HepG2 (cell line): ENCODE data around the gene FAM168A. TPM values are rescaled to one million over a fixed set of nuclear protein-coding genes. Genes with fewer than 3 reads are reported as not detected.

Experiments used
- ATAC-seq: fragments of 200-7000 bp; cut with Tn5 transposase; 3 replicates; pipeline ENCODE4 v1.9.1; 2020; ENCODE audit warnings: mild to moderate bottlenecking, moderate library complexity
- BruUV-seq: library from RNA; stranded (reverse); fragments of 400-500 nt; replicated peaks from 2 replicates; lab custom pipeline; 2021; lab: Mats Ljungman, UMichigan
- CTCF ChIA-PET: fragments of 300-600 bp; formaldehyde crosslinking; extraction: SDS; loops from one replicate; lab custom pipeline; 2021; ENCODE audit warnings: low total read pairs, inconsistent platforms, low intra/inter-chr PET ratio; lab: Yijun Ruan, JAX
- POLR2A ChIA-PET: fragments of 350-600 bp; sonication (Branson Sonifier 250); formaldehyde crosslinking; loops from one replicate; lab custom pipeline; 2020; ENCODE audit warnings: antibody characterized with exemption, inconsistent platforms; lab: Yijun Ruan, JAX
- DNase-seq: peaks from one replicate; pipeline ENCODE4 v3.0.0-alpha.2; 2015; ENCODE audit warnings: low spot score
- FAIRE-seq: peaks from 3 replicates; lab custom pipeline; 2011; peaks lifted over from hg19 to GRCh38; lab: Jason Lieb, UNC
- H2AFZ ChIP-seq: one replicate; pipeline ENCODE4 v1.6.1; 2011; ENCODE audit warnings: low read length, inconsistent platforms
- H3K27ac ChIP-seq: fragments of 300-600 bp; 3 replicates; pipeline ENCODE4 v1.8.0; 2011; ENCODE audit warnings: mixed run types, mild to moderate bottlenecking, mixed read lengths, low read length, inconsistent platforms; ENCODE audit not compliant: insufficient read depth; ENCODE audit errors: extremely low read length
- H3K27me3 ChIP-seq, 2 experiments: fragments of 200-600 bp in 1 of 2; 2 replicates in 1 of 2; 3 replicates in 1 of 2; pipeline versions ENCODE4 v1.6.0 to v1.8.0; 2011; ENCODE audit warnings: low read length in 2 of 2, mild to moderate bottlenecking in 2 of 2, moderate library complexity in 2 of 2, inconsistent platforms in 1 of 2; ENCODE audit not compliant: insufficient read depth in 2 of 2, control insufficient read depth in 1 of 2
- H3K36me3 ChIP-seq, 2 experiments: fragments of 200-600 bp in 1 of 2; replicated peaks in 1 of 2; 2 replicates in 1 of 2; 3 replicates in 1 of 2; pipeline versions ENCODE4 v1.5.1 to v1.8.0; 2011; ENCODE audit warnings: low read length in 2 of 2, inconsistent platforms in 1 of 2; ENCODE audit not compliant: insufficient read depth in 2 of 2, control insufficient read depth in 1 of 2
- H3K4me1 ChIP-seq: 2 replicates; pipeline ENCODE4 v1.5.1; 2012; ENCODE audit warnings: low read length, inconsistent platforms; ENCODE audit not compliant: insufficient read depth
- H3K4me2 ChIP-seq: 2 replicates; pipeline ENCODE4 v1.6.0; 2011; ENCODE audit warnings: low read depth, low read length, inconsistent platforms
- H3K4me3 ChIP-seq, 3 experiments: fragments of 200-600 bp in 1 of 3; sonication (generic), shearing (Covaris generic) in 1 of 3; replicated peaks in 1 of 3; 2 replicates each; pipeline ENCODE4 v1.5.1; 2011 to 2016; ENCODE audit warnings: low read length in 3 of 3, inconsistent platforms in 2 of 3, low read depth in 2 of 3, mild to moderate bottlenecking in 2 of 3, control low read depth in 1 of 3, mixed read lengths in 1 of 3; ENCODE audit not compliant: insufficient read depth in 1 of 3
- H3K79me2 ChIP-seq: one replicate; pipeline ENCODE4 v1.6.1; 2011; ENCODE audit warnings: low read length, inconsistent platforms; ENCODE audit not compliant: insufficient read depth
- H3K9ac ChIP-seq: 2 replicates; pipeline ENCODE4 v1.6.0; 2011; ENCODE audit warnings: mild to moderate bottlenecking, low read depth, low read length, inconsistent platforms; ENCODE audit not compliant: insufficient read depth
- H3K9me3 ChIP-seq: 2 replicates; pipeline ENCODE4 v1.5.1; 2012; ENCODE audit warnings: mild to moderate bottlenecking, low read length
- H4K20me1 ChIP-seq: 2 replicates; pipeline ENCODE4 v1.6.0; 2011; ENCODE audit warnings: inconsistent platforms, mild to moderate bottlenecking, low read length, moderate library complexity; ENCODE audit not compliant: insufficient read depth
- CENPX ChIP-seq: sonication (generic); formaldehyde crosslinking; IDR thresholded peaks from 2 replicates; pipeline ENCODE4 v1.9.0; 2021; ENCODE audit warnings: mild to moderate bottlenecking, missing genetic modification reagents, moderate library complexity
- HNRNPL ChIP-seq: fragments of 200-400 bp; formaldehyde crosslinking; IDR thresholded peaks from 2 replicates; pipeline ENCODE4 v1.6.1; 2017; ENCODE audit warnings: mild to moderate bottlenecking, low read depth, low read length
- MYC ChIP-seq: sonication (generic); formaldehyde crosslinking; IDR thresholded peaks from 2 replicates; pipeline ENCODE4 v1.9.0; 2021; ENCODE audit warnings: missing genetic modification reagents, borderline replicate concordance
- NCOA5 ChIP-seq: sonication (generic); formaldehyde crosslinking; IDR thresholded peaks from 2 replicates; pipeline ENCODE4 v1.4.0; 2020; ENCODE audit warnings: missing genetic modification reagents
- NFATC3 ChIP-seq: sonication (generic); formaldehyde crosslinking; IDR thresholded peaks from 2 replicates; pipeline ENCODE4 v1.5.1; 2020; ENCODE audit warnings: mild to moderate bottlenecking, missing genetic modification reagents
- NR2F2 ChIP-seq: IDR thresholded peaks from 2 replicates; pipeline ENCODE4 v1.6.1; 2012; ENCODE audit warnings: low read depth, inconsistent platforms, borderline replicate concordance
- SKI ChIP-seq: fragments of 450-650 bp; IDR thresholded peaks from one replicate; pipeline ENCODE4 v1.6.1; 2018; ENCODE audit warnings: mild to moderate bottlenecking; ENCODE audit not compliant: partially characterized antibody
- SMAD3 ChIP-seq: sonication (generic); formaldehyde crosslinking; IDR thresholded peaks from 2 replicates; pipeline ENCODE4 v1.4.0; 2020; ENCODE audit warnings: missing genetic modification reagents
- TFDP2 ChIP-seq: sonication (generic); formaldehyde crosslinking; IDR thresholded peaks from 2 replicates; pipeline ENCODE4 v1.4.0; 2020; ENCODE audit warnings: missing genetic modification reagents
- ZNF556 ChIP-seq: sonication (generic); formaldehyde crosslinking; IDR thresholded peaks from 2 replicates; pipeline ENCODE4 v1.4.0; 2020; ENCODE audit warnings: mild to moderate bottlenecking, missing genetic modification reagents, borderline replicate concordance
- WGBS: methylation state at CpG from one replicate; pipeline ENCODE4 v1.1.6; 2017; ENCODE audit warnings: low lambda C conversion rate; 5-methylcytosine and 5-hydroxymethylcytosine counted together
- in situ Hi-C: cut with HindIII; loops from 2 replicates; pipeline ENCODE4 v1.10.0; 2017; ENCODE audit warnings: low pct_unique_long_range_greater_than_20kb; ENCODE audit not compliant: extremely low pct_ligation_motif_present
- intact Hi-C: fragments of 100-400 bp; cut with micrococcal nuclease; formaldehyde crosslinking; loops from one replicate; pipeline ENCODE4 v1.10.0; 2022; ENCODE audit not compliant: unreplicated experiment
- polyA plus RNA-seq, 8 experiments: library from polyadenylated mRNA; depleted of rRNA in 3 of 8; stranded (reverse) in 7 of 8; unstranded in 1 of 8; fragments of >200 nt; fragmentation: Illumina TruSeq in 4 of 8; extraction: Trizol in 4 of 8; gene quantifications; 2 replicates each; pipeline versions ENCODE4 v1.2.1 to v1.2.3, GENCODE V29; 2011 to 2016; ENCODE audit warnings: low read depth in 4 of 8, missing spikeins in 1 of 8, mixed read lengths in 1 of 8; ENCODE audit not compliant: insufficient read depth in 1 of 8
- total RNA-seq, 5 experiments: library from RNA; depleted of rRNA; stranded (reverse); fragments of >200 nt; fragmentation: Illumina TruSeq; extraction: Trizol; gene quantifications; 2 replicates each; pipeline ENCODE4 v1.2.3, GENCODE V29; 2016; ENCODE audit warnings: low read depth in 1 of 5
- TF ChIP-seq, protein P1 (sequence below): sonication (generic); formaldehyde crosslinking; IDR thresholded peaks from 2 replicates; pipeline ENCODE4 v1.4.0; 2020; ENCODE audit warnings: missing genetic modification reagents
- TF ChIP-seq, protein P2 (sequence below): sonication (generic); formaldehyde crosslinking; IDR thresholded peaks from 2 replicates; pipeline ENCODE4 v1.4.0; 2020; ENCODE audit warnings: missing genetic modification reagents, borderline replicate concordance
- TF ChIP-seq, protein P3 (sequence below): sonication (generic); formaldehyde crosslinking; IDR thresholded peaks from 2 replicates; pipeline ENCODE4 v1.8.0; 2022; ENCODE audit warnings: missing genetic modification reagents, mild to moderate bottlenecking, moderate library complexity, borderline replicate concordance

The FAM168A gene
- total and polyA plus RNA-seq, 2 of the 13 experiments (the other 11 are each of a cell fraction or from before 2014, with no cell fraction given): 13.9 to 15.8 TPM

DNA sequence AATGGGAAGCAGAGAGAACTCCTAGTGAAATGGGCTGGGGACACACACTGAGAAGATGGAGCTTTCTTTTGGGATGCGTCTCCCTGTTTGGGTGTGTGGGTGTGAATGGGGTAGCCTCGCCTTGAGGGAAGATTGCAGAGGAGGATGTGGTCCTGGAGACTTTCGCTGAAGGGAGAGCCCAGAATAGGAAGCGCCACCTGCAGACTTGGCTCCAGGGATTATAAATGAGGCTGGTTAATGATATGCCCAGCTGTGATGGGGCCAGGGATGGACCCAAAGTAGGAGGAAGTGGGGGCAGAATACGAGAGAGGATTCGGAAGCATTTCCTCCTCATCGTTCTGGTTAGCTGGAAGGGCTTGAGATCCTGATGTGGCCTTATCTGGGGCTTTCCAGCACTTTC lies 208.0 kb downstream of the FAM168A start:
- Histone ChIP-seq H3K36me3 (peaks cover 4 to 8% of the 10 kb centered on the region in 2 experiments; a peak in 3 of 5 replicates), H3K4me3 (no peak overlapping the region), H3K27ac (no peak overlapping the region), H3K27me3 (no peaks in the 10 kb centered on the region), H3K9me3 (no peaks in the 10 kb centered on the region), H4K20me1 (no peaks in the 10 kb centered on the region), H3K4me1 (peaks cover 16% of the 10 kb centered on the region), H3K79me2 (peaks cover 5% of the 10 kb centered on the region), H3K9ac (no peak overlapping the region), H2AFZ (no peak overlapping the region), H3K4me2 (no peak overlapping the region)
- FAIRE-seq (no peak), DNase-seq (no peak), ATAC-seq (no peak)
- no TSS peak for BruUV-seq
- intact Hi-C loops: no loop called here
- ChIA-PET CTCF (no interaction called here), POLR2A (no interaction called here)
- WGBS: 96% methylated on average over 7 of the region's 7 CpGs
- no peak for TF ChIP-seq SMAD3 (CRISPR knock-in tag)
- no peak for TF ChIP-seq TFDP2
- TF ChIP-seq NFATC3: no peak
- no peak for TF ChIP-seq ZNF556
- TF ChIP-seq, protein P1, sequence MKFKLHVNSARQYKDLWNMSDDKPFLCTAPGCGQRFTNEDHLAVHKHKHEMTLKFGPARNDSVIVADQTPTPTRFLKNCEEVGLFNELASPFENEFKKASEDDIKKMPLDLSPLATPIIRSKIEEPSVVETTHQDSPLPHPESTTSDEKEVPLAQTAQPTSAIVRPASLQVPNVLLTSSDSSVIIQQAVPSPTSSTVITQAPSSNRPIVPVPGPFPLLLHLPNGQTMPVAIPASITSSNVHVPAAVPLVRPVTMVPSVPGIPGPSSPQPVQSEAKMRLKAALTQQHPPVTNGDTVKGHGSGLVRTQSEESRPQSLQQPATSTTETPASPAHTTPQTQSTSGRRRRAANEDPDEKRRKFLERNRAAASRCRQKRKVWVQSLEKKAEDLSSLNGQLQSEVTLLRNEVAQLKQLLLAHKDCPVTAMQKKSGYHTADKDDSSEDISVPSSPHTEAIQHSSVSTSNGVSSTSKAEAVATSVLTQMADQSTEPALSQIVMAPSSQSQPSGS (CRISPR knock-in tag): no peak
- TF ChIP-seq, protein P2, sequence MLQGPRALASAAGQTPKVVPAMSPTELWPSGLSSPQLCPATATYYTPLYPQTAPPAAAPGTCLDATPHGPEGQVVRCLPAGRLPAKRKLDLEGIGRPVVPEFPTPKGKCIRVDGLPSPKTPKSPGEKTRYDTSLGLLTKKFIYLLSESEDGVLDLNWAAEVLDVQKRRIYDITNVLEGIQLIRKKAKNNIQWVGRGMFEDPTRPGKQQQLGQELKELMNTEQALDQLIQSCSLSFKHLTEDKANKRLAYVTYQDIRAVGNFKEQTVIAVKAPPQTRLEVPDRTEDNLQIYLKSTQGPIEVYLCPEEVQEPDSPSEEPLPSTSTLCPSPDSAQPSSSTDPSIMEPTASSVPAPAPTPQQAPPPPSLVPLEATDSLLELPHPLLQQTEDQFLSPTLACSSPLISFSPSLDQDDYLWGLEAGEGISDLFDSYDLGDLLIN (CRISPR knock-in tag): no peak
- no peak for TF ChIP-seq HNRNPL
- TF ChIP-seq CENPX (CRISPR knock-in tag): no peak
- TF ChIP-seq NCOA5 (CRISPR knock-in tag): no peak
- TF ChIP-seq, protein P3, sequence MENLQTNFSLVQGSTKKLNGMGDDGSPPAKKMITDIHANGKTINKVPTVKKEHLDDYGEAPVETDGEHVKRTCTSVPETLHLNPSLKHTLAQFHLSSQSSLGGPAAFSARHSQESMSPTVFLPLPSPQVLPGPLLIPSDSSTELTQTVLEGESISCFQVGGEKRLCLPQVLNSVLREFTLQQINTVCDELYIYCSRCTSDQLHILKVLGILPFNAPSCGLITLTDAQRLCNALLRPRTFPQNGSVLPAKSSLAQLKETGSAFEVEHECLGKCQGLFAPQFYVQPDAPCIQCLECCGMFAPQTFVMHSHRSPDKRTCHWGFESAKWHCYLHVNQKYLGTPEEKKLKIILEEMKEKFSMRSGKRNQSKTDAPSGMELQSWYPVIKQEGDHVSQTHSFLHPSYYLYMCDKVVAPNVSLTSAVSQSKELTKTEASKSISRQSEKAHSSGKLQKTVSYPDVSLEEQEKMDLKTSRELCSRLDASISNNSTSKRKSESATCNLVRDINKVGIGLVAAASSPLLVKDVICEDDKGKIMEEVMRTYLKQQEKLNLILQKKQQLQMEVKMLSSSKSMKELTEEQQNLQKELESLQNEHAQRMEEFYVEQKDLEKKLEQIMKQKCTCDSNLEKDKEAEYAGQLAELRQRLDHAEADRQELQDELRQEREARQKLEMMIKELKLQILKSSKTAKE (CRISPR knock-in tag): no peak
- TF ChIP-seq MYC: no peak
- TF ChIP-seq NR2F2: no peak
- TF ChIP-seq SKI: no peak
- in situ Hi-C loops: loop anchor here (5.0 kb wide), 2 partner anchors 38 to 98 kb away; no protein-coding TSS in a partner anchor
